GM23338 (cell line): Measurements from ENCODE around the gene CCNG2. TPM values are rescaled to one million over a fixed set of nuclear protein-coding genes. Genes with fewer than 3 reads are reported as not detected.

Experiments used
- ATAC-seq: fragments of 200-7000 bp; cut with Tn5 transposase; 3 replicates; pipeline ENCODE4 v1.9.1; 2020
- DNase-seq: peaks from one replicate; pipeline ENCODE4 v3.0.0-alpha.2; 2015; ENCODE audit warnings: low spot score
- H2AFZ ChIP-seq: fragments of 200-600 bp; sonication (generic); 2 replicates; pipeline ENCODE4 v1.8.0; 2016; ENCODE audit warnings: antibody characterized with exemption, mild to moderate bottlenecking, moderate library complexity
- H3F3A ChIP-seq: fragments of 200-600 bp; sonication (generic); replicated peaks from 2 replicates; pipeline ENCODE4 v1.8.0; 2017; ENCODE audit warnings: antibody characterized with exemption, mixed run types, low read depth
- H3K27ac ChIP-seq: fragments of 200-600 bp; sonication (generic); 2 replicates; pipeline ENCODE4 v1.6.1; 2016; ENCODE audit warnings: low read depth
- H3K27me3 ChIP-seq: fragments of 200-600 bp; sonication (generic); 2 replicates; pipeline ENCODE4 v1.8.0; 2016; ENCODE audit warnings: mild to moderate bottlenecking, mixed run types, moderate library complexity; ENCODE audit not compliant: insufficient read depth
- H3K36me3 ChIP-seq: fragments of 200-600 bp; sonication (generic); 2 replicates; pipeline ENCODE4 v1.8.0; 2016; ENCODE audit warnings: mild to moderate bottlenecking; ENCODE audit not compliant: insufficient read depth
- H3K4me1 ChIP-seq: fragments of 200-600 bp; sonication (generic); 2 replicates; pipeline ENCODE4 v1.8.0; 2016; ENCODE audit warnings: mild to moderate bottlenecking, moderate library complexity; ENCODE audit not compliant: insufficient read depth
- H3K4me2 ChIP-seq: fragments of 200-600 bp; sonication (generic); 2 replicates; pipeline ENCODE4 v1.7.1; 2017; ENCODE audit warnings: mixed run types
- H3K4me3 ChIP-seq: fragments of 200-600 bp; sonication (generic); 2 replicates; pipeline ENCODE4 v1.6.1; 2016; ENCODE audit warnings: mixed run types
- H3K79me2 ChIP-seq: fragments of 200-600 bp; sonication (generic); replicated peaks from 2 replicates; pipeline ENCODE4 v1.8.0; 2017; ENCODE audit warnings: mild to moderate bottlenecking; ENCODE audit not compliant: insufficient read depth
- H3K9me2 ChIP-seq: fragments of 200-600 bp; sonication (generic); 2 replicates; pipeline ENCODE4 v1.8.0; 2017; ENCODE audit not compliant: insufficient read depth
- H4K20me1 ChIP-seq: fragments of 200-600 bp; sonication (generic); replicated peaks from 2 replicates; pipeline ENCODE4 v1.8.0; 2017; ENCODE audit warnings: mild to moderate bottlenecking; ENCODE audit not compliant: insufficient read depth
- H3K27ac Mint-ChIP-seq: 2 replicates; pipeline ENCODE4 v1.8.0; 2020; ENCODE audit warnings: inconsistent platforms, mild to moderate bottlenecking, moderate library complexity, mixed read lengths
- H3K27me3 Mint-ChIP-seq: 3 replicates; pipeline ENCODE4 v1.8.0; 2022; ENCODE audit warnings: low read depth, mild to moderate bottlenecking, moderate library complexity, mixed read lengths, inconsistent platforms; ENCODE audit not compliant: insufficient read depth, poor library complexity
- H3K36me3 Mint-ChIP-seq: 3 replicates; pipeline ENCODE4 v1.8.0; 2021; ENCODE audit warnings: low read depth, mild to moderate bottlenecking, inconsistent platforms, moderate library complexity, mixed read lengths
- H3K4me1 Mint-ChIP-seq: 3 replicates; pipeline ENCODE4 v1.8.0; 2020; ENCODE audit warnings: mild to moderate bottlenecking, inconsistent platforms, mixed read lengths
- H3K4me3 Mint-ChIP-seq: 3 replicates; pipeline ENCODE4 v1.8.0; 2021; ENCODE audit warnings: moderate library complexity, mild to moderate bottlenecking, inconsistent platforms, mixed read lengths
- H3K9me3 Mint-ChIP-seq: 3 replicates; pipeline ENCODE4 v1.8.0; 2020; ENCODE audit warnings: moderate library complexity, mild to moderate bottlenecking, inconsistent platforms, mixed read lengths
- CREB1 ChIP-seq: fragments of 250-450 bp; sonication (Bioruptor Pico); IDR thresholded peaks from 2 replicates; pipeline ENCODE4 v1.5.0; 2020; ENCODE audit warnings: low read depth, mild to moderate bottlenecking, moderate library complexity
- EZH2 ChIP-seq: fragments of 200-600 bp; sonication (generic); IDR thresholded peaks from one replicate; pipeline ENCODE4 v1.8.0; 2017; ENCODE audit warnings: antibody characterized with exemption, mild to moderate bottlenecking, low read depth; ENCODE audit not compliant: unreplicated experiment
- EZH2phosphoT487 ChIP-seq: fragments of 200-600 bp; sonication (generic); IDR thresholded peaks from one replicate; pipeline ENCODE4 v1.8.1; 2018; ENCODE audit warnings: antibody characterized with exemption; ENCODE audit not compliant: unreplicated experiment
- JUNB ChIP-seq: IDR thresholded peaks from one replicate; pipeline ENCODE4 v1.6.1; 2016; ENCODE audit warnings: antibody characterized with exemption; ENCODE audit not compliant: unreplicated experiment
- NANOG ChIP-seq: IDR thresholded peaks from 2 replicates; pipeline ENCODE4 v1.6.1; 2016; ENCODE audit warnings: antibody characterized with exemption, borderline replicate concordance
- POLR2AphosphoS5 ChIP-seq: IDR thresholded peaks from 2 replicates; pipeline ENCODE4 v1.6.1; 2016; ENCODE audit warnings: antibody characterized with exemption, low read depth
- STAT1 ChIP-seq: IDR thresholded peaks from one replicate; pipeline ENCODE4 v1.6.1; 2016; ENCODE audit warnings: antibody characterized with exemption; ENCODE audit not compliant: unreplicated experiment
- ZNF114 ChIP-seq: fragments of 250-450 bp; sonication (Bioruptor Pico); IDR thresholded peaks from 2 replicates; pipeline ENCODE4 v1.5.0; 2020; ENCODE audit warnings: mild to moderate bottlenecking, moderate library complexity
- ZNF331 ChIP-seq: fragments of 250-450 bp; sonication (Bioruptor Pico); IDR thresholded peaks from 2 replicates; pipeline ENCODE4 v1.5.0; 2020; ENCODE audit warnings: low read depth, mild to moderate bottlenecking, moderate library complexity
- polyA plus RNA-seq: library from polyadenylated mRNA; unstranded; fragments of >200 nt; fragmentation: Nextera tagmentation; extraction: Ambion mirVana; gene quantifications from 2 replicates; pipeline ENCODE4 v1.2.1, GENCODE V29; 2016
- total RNA-seq: library from RNA; depleted of rRNA; stranded (reverse); fragments of >200 nt; shearing (Covaris generic); gene quantifications from 2 replicates; pipeline ENCODE4 v1.2.3, GENCODE V29; 2014
- TF ChIP-seq, protein P1 (sequence below): IDR thresholded peaks from one replicate; pipeline ENCODE4 v1.6.1; 2018; ENCODE audit warnings: antibody characterized with exemption; ENCODE audit not compliant: unreplicated experiment
- TF ChIP-seq, protein P2 (sequence below): fragments of 250-450 bp; sonication (Bioruptor Pico); IDR thresholded peaks from 2 replicates; pipeline ENCODE4 v1.5.0; 2020; ENCODE audit warnings: mild to moderate bottlenecking, moderate library complexity
- TF ChIP-seq, protein P3 (sequence below), 2 experiments: fragments of 200-600 bp in 1 of 2; sonication (generic) in 1 of 2; conservative IDR thresholded peaks; 2 replicates each; pipeline versions ENCODE4 v1.5.1 to v1.6.1; 2016 to 2017; ENCODE audit warnings: antibody characterized with exemption in 2 of 2, low read depth in 2 of 2, mild to moderate bottlenecking in 2 of 2, moderate library complexity in 1 of 2
- TF ChIP-seq, protein P4 (sequence below): IDR thresholded peaks from 2 replicates; pipeline ENCODE4 v1.6.1; 2016; ENCODE audit warnings: antibody characterized with exemption

Gene CCNG2
- total and polyA plus RNA-seq, 2 experiments from 2014 or later = 7.1 to 16.5 TPM

DNA sequence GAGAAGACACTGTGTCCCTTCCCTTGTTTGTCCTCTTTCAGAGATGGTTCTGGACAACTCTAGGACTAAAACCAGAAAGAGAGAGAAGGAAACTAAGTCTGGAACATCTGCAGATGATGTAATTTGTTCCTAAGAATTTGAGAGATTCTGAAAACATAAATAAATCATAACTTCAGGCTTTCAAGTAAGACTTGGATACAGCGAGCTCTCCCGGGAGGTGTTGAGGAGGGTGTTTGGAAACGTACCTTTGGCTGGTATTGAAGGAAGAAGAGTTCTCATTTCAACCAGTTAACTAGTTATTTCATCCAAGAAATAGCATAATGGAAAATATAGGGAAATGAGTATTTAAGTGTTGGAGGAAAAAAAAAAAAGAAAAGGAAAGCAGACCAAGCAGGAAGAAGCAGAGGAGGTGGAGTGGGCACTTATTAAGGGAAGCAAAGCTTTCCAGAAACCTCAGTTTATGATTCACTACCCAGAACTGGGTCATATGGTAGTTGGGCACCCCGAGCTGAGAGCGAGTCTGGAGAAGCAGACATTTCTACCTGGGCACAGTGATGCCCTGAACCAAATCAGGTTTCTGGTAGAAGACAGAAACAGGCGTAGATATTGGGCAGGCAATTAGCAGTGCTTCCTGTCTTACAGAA is 26.9 kb downstream of the CCNG2 start:
- DNase-seq = no peak
- Histone ChIP-seq H3K4me3 (no peak overlapping the region), H3K27me3 (no peaks in the 10 kb centered on the region), H2AFZ (no peak overlapping the region), H3K27ac (no peak overlapping the region), H3K9me2 (no peaks in the 10 kb centered on the region), H3K36me3 (no peaks in the 10 kb centered on the region), H3K4me1 (no peaks in the 10 kb centered on the region), H3K79me2 (no peaks in the 10 kb centered on the region), H3F3A (no peaks in the 10 kb centered on the region), H4K20me1 (no peaks in the 10 kb centered on the region), H3K4me2 (no peak overlapping the region)
- H3K4me1 Mint-ChIP-seq = no peaks in the 10 kb centered on the region; the same call in 2 of the 3 replicates
- no peaks in the 10 kb centered on the region for H3K36me3 Mint-ChIP-seq
- H3K9me3 Mint-ChIP-seq = no peaks in the 10 kb centered on the region
- no peak overlapping the region for H3K27ac Mint-ChIP-seq
- TF ChIP-seq, protein P1, sequence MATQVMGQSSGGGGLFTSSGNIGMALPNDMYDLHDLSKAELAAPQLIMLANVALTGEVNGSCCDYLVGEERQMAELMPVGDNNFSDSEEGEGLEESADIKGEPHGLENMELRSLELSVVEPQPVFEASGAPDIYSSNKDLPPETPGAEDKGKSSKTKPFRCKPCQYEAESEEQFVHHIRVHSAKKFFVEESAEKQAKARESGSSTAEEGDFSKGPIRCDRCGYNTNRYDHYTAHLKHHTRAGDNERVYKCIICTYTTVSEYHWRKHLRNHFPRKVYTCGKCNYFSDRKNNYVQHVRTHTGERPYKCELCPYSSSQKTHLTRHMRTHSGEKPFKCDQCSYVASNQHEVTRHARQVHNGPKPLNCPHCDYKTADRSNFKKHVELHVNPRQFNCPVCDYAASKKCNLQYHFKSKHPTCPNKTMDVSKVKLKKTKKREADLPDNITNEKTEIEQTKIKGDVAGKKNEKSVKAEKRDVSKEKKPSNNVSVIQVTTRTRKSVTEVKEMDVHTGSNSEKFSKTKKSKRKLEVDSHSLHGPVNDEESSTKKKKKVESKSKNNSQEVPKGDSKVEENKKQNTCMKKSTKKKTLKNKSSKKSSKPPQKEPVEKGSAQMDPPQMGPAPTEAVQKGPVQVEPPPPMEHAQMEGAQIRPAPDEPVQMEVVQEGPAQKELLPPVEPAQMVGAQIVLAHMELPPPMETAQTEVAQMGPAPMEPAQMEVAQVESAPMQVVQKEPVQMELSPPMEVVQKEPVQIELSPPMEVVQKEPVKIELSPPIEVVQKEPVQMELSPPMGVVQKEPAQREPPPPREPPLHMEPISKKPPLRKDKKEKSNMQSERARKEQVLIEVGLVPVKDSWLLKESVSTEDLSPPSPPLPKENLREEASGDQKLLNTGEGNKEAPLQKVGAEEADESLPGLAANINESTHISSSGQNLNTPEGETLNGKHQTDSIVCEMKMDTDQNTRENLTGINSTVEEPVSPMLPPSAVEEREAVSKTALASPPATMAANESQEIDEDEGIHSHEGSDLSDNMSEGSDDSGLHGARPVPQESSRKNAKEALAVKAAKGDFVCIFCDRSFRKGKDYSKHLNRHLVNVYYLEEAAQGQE = no peak
- TF ChIP-seq, protein P2, sequence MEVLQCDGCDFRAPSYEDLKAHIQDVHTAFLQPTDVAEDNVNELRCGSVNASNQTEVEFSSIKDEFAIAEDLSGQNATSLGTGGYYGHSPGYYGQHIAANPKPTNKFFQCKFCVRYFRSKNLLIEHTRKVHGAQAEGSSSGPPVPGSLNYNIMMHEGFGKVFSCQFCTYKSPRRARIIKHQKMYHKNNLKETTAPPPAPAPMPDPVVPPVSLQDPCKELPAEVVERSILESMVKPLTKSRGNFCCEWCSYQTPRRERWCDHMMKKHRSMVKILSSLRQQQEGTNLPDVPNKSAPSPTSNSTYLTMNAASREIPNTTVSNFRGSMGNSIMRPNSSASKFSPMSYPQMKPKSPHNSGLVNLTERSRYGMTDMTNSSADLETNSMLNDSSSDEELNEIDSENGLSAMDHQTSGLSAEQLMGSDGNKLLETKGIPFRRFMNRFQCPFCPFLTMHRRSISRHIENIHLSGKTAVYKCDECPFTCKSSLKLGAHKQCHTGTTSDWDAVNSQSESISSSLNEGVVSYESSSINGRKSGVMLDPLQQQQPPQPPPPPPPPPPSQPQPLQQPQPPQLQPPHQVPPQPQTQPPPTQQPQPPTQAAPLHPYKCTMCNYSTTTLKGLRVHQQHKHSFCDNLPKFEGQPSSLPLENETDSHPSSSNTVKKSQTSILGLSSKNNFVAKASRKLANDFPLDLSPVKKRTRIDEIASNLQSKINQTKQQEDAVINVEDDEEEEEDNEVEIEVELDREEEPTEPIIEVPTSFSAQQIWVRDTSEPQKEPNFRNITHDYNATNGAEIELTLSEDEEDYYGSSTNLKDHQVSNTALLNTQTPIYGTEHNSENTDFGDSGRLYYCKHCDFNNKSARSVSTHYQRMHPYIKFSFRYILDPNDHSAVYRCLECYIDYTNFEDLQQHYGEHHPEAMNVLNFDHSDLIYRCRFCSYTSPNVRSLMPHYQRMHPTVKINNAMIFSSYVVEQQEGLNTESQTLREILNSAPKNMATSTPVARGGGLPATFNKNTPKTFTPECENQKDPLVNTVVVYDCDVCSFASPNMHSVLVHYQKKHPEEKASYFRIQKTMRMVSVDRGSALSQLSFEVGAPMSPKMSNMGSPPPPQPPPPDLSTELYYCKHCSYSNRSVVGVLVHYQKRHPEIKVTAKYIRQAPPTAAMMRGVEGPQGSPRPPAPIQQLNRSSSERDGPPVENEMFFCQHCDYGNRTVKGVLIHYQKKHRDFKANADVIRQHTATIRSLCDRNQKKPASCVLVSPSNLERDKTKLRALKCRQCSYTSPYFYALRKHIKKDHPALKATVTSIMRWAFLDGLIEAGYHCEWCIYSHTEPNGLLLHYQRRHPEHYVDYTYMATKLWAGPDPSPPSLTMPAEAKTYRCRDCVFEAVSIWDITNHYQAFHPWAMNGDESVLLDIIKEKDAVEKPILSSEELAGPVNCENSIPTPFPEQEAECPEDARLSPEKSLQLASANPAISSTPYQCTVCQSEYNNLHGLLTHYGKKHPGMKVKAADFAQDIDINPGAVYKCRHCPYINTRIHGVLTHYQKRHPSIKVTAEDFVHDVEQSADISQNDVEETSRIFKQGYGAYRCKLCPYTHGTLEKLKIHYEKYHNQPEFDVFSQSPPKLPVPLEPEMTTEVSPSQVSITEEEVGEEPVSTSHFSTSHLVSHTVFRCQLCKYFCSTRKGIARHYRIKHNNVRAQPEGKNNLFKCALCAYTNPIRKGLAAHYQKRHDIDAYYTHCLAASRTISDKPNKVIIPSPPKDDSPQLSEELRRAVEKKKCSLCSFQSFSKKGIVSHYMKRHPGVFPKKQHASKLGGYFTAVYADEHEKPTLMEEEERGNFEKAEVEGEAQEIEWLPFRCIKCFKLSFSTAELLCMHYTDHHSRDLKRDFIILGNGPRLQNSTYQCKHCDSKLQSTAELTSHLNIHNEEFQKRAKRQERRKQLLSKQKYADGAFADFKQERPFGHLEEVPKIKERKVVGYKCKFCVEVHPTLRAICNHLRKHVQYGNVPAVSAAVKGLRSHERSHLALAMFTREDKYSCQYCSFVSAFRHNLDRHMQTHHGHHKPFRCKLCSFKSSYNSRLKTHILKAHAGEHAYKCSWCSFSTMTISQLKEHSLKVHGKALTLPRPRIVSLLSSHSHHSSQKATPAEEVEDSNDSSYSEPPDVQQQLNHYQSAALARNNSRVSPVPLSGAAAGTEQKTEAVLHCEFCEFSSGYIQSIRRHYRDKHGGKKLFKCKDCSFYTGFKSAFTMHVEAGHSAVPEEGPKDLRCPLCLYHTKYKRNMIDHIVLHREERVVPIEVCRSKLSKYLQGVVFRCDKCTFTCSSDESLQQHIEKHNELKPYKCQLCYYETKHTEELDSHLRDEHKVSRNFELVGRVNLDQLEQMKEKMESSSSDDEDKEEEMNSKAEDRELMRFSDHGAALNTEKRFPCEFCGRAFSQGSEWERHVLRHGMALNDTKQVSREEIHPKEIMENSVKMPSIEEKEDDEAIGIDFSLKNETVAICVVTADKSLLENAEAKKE (CRISPR knock-in tag) = no peak
- no peak for TF ChIP-seq EZH2phosphoT487
- no peak for TF ChIP-seq STAT1
- TF ChIP-seq, protein P3, sequence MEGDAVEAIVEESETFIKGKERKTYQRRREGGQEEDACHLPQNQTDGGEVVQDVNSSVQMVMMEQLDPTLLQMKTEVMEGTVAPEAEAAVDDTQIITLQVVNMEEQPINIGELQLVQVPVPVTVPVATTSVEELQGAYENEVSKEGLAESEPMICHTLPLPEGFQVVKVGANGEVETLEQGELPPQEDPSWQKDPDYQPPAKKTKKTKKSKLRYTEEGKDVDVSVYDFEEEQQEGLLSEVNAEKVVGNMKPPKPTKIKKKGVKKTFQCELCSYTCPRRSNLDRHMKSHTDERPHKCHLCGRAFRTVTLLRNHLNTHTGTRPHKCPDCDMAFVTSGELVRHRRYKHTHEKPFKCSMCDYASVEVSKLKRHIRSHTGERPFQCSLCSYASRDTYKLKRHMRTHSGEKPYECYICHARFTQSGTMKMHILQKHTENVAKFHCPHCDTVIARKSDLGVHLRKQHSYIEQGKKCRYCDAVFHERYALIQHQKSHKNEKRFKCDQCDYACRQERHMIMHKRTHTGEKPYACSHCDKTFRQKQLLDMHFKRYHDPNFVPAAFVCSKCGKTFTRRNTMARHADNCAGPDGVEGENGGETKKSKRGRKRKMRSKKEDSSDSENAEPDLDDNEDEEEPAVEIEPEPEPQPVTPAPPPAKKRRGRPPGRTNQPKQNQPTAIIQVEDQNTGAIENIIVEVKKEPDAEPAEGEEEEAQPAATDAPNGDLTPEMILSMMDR (conservative IDR thresholded peaks at IDR 0.05; ENCODE audit: low read depth in 2 of 2) = no peak
- TF ChIP-seq, protein P4, sequence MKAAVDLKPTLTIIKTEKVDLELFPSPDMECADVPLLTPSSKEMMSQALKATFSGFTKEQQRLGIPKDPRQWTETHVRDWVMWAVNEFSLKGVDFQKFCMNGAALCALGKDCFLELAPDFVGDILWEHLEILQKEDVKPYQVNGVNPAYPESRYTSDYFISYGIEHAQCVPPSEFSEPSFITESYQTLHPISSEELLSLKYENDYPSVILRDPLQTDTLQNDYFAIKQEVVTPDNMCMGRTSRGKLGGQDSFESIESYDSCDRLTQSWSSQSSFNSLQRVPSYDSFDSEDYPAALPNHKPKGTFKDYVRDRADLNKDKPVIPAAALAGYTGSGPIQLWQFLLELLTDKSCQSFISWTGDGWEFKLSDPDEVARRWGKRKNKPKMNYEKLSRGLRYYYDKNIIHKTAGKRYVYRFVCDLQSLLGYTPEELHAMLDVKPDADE = no peak
- TF ChIP-seq JUNB = no peak
- no peak for TF ChIP-seq ZNF331 (CRISPR knock-in tag)
- no peak for TF ChIP-seq CREB1 (CRISPR knock-in tag)
- no peak for TF ChIP-seq ZNF114 (CRISPR knock-in tag)
- no peak for TF ChIP-seq EZH2
- TF ChIP-seq NANOG = no peak
- TF ChIP-seq POLR2AphosphoS5 = no peak
- H3K4me3 Mint-ChIP-seq = no peak overlapping the region
- H3K27me3 Mint-ChIP-seq = peaks cover 3% of the 10 kb centered on the region
- ATAC-seq = no peak
